Measurements from ENCODE around the gene RPH3AL.
"Not testable (repeated sequence)": the region's sequence is repeated elsewhere in the genome, so short reads cannot be mapped to it uniquely, and the experiment has no call there.

Gene RPH3AL

DNA sequence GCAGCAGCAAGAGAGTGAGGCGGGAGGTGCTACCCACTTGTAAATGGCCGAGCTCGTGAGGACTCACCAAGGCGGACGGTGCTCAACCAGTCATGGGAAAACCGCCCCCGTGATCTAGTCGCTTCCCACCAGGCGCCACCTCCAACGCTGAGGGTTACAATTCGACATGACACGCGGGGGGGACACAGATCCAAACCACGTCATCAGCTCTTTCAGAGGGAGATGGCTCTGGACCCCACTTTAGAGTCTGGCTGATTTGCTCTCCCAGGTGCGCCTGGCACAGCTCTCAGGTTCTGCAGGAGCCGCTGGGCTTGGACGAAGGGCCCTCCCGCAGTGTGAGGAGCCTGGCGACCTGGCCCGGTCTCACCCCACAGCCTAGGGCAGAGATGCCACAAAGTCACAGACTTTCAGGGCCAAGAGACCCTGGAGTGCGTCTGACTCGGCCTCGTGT is 150.1 kb downstream of the RPH3AL start:
- DNase-seq (ENCODE audit: low spot score) = no peak

DNA sequence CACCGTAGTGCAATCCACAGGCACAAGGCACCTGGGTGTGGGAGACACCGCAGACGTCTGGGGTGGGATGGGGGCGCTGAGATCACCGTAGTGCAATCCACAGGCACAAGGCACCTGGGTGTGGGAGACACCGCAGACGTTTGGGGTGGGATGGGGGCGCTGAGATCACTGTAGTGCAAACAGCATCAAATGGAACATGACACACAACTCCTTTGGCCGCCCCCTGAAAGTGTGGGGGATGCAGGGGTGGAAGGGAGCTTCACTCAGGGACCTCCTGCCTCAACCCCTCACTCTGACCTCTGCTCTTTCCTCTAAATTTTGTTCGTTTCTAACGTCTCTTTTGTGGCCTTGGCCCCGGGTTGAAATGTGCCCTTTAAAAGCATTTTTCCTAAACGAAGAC is 150.9 kb downstream of the RPH3AL start:
- DNase-seq (ENCODE audit: low spot score) = not testable (repeated sequence)

DNA sequence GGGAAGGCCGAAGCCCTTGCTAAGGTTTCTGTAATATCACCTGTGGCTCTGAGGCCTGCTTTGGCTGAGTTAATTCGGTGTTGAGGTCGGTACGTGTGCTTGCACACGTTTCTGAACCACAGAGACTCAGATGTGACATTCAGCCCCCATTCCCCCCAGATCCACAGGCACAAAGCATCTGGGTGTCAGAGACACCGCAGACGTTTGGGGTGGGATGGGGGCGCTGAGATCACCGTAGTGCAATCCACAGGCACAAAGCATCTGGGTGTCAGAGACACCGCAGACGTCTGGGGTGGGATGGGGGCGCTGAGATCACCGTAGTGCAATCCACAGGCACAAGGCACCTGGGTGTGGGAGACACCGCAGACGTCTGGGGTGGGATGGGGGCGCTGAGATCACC is 151.3 kb downstream of the RPH3AL start:
- not testable (repeated sequence) for DNase-seq (ENCODE audit: low spot score)

DNA sequence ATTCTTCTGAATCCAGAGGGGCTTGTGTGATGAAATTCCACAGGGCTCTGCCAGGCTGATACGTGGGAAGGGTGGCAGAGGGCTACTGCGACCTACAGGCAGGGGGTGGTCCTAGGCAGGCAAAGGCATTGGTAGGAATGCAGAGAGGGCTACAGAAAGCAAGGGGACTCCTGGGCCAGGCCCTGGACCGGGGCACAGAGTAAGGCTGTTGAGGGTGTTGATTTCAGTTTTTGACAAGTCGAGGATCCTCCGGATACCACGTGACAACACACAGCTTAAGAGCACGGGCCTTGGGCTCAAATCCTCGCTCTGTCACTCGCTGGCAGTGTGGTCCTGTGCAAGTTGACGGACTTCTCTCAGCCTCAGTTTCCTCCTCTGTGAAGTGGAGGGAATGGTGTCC is 152.0 kb downstream of the RPH3AL start:
- no peak for DNase-seq (ENCODE audit: low spot score)

DNA sequence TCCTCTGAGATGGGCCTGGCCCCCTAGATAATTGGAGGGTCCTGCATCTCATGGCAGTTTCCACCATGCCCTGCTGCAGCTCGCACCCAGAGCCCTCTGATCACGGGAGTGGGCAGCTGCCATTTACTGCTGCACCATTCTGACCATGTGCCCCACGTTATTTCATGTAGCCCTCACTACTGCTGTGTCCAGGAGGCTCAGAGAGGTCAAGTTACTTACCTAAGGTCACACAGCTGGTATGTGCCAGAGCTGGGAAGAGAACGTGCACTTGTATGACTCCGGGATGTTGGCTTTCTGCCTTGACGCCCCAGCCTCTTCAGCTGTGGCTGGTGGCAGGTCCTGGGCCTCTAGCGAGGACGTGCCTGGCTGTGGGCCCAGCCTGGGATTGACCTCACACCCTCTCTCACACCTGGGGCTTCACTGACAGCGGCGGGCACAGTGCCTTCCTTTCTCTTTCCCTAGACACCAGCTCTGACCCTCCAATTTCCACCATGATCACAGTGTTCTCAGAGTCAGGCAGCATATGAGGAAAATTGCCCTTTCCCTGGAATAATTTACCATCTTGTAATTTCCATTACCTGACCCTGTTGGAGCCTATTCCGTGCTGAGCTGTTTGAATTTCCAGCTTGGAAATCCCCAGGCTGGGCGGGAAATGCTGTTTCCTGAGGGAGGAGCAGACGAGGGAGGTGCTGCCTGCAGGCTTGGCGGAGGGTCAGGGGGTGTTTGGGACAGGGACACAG is 152.6 kb downstream of the RPH3AL start:
- no peak for DNase-seq (ENCODE audit: low spot score)

DNA sequence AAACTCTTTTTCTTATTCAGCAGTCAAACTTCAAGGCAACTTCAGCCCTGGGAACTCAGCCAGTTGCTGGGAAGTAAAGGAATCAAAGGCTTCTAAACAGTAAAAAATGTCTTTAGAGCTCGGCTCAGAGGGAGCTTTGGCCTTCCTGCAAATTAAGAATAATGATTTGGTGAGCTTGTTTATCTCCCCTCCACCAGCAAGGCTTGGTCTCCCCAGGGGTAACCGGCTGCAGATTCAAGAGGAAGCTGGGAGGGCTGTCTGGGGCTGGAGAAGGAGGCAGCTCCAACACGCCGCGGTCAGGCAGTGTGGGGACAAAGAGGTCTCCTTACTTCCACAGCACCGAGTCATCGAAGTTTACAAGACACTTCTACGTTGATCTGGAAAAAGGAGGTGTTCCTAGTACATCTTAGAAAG is 153.4 kb downstream of the RPH3AL start:
- DNase-seq (ENCODE audit: low spot score) = no peak

DNA sequence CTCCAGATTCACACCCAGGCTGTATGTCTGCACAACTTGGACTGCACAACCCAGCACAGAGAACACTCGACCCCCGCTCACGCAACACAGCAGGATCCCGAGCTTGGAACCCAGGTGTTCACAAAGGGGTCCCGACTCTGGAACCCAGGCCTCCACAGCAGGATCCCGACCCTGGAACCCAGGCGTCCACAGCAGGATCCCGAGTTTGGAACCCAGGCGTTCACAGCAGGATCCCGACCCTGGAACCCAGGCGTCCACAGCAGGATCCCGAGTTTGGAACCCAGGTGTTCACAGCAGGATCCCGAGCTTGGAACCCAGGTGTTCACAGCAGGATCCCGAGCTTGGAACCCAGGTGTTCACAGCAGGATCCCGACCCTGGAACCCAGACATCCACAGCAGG is 154.4 kb downstream of the RPH3AL start:
- not testable (repeated sequence) for DNase-seq (ENCODE audit: low spot score)

DNA sequence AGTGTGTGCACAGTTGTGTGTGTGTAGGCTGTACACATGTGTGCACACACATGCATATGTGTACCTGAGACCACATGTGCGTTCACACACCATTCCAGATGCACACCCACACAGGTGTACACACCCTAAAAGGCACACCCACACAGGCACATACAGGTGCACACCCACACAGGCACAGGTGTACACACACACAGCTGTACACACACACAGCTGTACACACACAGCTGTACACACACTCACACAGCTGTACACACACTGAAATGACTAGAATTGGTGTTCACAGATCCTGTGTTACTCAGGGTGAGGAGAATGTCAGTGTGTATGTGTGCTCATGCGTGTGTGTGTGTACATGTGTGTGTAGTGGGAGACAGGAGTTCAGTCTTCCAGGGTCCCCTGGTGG is 155.3 kb downstream of the RPH3AL start:
- DNase-seq (ENCODE audit: low spot score) = no peak

DNA sequence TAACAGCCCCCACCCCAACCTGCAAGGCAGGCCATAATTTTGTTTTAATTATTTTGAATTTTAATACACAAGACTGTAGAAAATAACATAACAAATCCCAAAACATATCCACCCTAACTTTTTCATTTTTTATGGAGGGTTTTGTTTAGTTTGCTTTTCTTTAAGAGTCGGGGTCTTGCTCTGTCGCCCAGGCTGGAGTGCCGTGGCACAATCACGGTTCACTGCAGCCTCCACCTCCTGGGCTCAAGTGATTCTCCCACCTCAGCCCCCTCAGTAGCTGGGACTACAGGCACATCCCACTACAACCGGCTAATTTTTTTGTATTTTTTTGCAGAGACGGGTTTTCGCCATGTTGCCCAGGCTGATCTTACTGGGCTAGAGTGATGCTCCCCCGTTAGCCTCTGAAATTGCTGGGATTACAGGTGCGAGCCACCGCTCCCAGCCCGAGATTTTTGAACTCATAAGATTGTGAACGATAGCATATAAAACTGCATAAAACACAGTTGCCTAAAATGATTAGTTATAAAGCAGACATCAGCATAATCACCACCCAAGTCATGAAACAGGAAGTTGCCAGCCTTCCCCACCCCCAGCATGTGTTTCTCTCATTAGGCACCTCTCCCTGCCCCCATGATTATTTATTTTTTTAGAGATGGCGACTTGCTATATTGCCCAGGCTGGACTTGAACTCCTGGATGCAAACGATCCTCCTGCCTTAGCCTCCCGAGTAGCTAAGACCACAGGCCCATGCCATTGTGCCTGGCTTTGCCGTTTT is 157.6 kb downstream of the RPH3AL start:
- DNase-seq (ENCODE audit: low spot score) = no peak

DNA sequence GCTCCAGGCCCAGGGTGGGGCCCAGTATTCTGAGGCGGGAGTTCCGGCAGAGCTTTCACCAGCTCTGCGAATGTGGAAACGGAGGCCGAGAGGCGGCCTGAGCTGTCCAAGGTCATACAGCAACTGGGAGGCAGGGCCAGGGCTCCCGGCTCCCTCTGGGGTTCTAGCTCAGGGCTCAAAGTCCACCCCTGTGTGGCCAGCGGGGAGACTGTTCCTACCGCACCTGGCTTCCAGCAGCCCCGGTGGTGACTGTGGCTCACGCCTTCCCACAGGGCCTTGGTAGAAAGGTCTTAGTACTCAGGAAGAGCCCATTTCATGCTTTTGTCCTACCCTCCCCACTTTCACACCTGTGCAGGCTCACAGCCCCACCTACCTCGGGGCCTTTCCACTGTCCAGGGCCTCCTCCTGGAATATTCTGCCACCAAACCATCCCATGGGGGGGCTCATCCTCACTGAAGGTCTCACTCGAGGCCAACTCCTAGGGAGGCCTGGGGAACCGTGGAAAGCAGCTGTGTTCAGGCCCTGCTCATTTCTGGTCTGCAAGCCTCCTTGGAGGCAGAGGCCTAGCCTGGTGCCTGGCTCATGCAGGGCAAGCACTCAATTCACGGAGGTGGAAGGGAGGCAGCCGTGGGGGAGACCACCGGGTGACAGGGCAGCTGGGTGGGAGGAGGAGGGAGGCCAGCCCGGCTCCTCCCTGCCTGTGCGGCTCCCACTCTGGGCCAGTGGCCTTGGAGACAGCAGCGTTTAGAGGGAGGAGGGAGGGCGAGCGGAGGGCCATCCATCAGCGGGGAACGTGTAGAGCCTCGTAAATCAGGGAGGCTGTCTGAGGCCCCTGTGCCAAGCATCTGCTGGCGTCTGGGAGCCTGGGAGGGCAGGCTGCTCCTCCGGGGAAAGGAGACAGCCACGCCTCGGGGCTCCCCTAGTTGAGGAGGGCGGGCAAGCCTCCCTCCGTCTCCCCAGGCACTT is 158.5 kb downstream of the RPH3AL start:
- peak; percentile 80 for DNase-seq (ENCODE audit: low spot score)

DNA sequence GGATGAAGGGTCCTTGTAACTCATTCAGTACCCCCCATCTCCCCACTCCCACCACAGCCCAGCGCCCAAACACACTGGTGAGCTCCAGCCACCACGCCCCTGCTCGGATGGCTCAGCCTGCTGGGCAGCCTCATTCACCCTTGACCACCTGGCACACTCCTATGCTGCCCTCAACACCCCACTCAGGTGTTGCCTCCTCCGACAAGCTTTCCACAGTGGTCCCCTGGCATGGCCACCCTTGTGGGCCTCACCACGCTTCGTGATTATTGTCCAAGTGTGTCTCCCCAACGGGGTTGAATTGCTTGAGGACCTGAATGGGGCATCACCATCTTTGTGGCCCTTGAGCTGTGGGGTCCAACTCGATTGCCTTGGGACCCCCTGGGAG is 159.2 kb downstream of the RPH3AL start:
- DNase-seq (ENCODE audit: low spot score) = no peak

DNA sequence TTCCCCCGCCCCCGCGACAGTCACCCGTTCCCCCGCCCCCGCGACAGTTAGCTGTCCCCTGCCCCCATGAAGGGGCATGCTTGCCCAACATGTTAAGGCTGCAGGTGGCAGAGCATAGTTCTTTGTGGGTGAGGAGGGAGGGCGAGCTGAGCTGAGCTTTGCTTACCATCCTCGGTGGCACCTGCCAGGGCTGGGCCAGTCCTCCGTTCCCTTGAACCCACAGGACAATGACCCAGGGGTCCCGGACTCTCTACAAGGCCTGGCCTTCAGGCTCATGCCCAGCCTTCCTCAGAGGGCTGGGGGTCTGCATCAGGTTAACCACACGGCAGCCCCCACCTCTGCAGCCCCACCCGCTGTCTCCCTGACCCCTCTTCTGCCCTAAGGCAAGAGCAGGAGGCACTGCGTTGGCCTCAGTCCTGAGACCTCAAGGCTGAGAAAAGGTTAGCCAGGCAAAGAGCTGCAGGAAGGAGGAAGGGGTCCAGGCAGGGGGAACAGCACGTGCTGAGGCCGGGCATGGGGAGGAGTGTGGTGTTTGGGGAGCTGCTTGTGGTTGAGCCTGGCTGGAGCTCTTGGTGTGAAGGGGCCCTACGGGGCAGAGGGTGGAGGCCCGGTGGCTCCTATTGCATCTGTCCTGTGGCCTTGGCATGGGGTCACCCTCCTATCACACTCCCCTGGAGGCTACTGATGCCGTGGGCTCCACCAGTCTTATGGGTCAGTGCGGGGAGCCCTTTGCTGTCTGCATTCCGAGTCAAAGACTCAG is 159.8 kb downstream of the RPH3AL start:
- no peak for DNase-seq (ENCODE audit: low spot score)

DNA sequence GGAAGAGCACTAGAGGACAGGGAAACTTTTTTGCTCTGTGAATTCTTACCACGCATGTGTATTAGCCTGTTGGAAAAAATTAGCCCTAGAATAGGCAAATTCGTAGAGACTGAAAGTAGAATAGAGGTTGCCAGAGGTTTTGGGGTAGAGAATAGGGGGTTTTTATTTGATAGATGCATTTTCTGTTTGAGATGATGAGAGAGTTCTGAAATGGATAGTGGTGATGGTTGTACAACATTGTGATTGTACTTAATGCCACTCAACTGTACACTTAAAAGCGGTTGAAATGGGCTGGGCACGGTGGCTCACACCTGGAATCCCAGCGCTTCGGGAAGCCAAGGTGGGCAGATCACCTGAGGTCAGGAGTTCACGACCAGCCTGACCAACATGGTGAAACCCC is 163.2 kb downstream of the RPH3AL start:
- no peak for DNase-seq (ENCODE audit: low spot score)

DNA sequence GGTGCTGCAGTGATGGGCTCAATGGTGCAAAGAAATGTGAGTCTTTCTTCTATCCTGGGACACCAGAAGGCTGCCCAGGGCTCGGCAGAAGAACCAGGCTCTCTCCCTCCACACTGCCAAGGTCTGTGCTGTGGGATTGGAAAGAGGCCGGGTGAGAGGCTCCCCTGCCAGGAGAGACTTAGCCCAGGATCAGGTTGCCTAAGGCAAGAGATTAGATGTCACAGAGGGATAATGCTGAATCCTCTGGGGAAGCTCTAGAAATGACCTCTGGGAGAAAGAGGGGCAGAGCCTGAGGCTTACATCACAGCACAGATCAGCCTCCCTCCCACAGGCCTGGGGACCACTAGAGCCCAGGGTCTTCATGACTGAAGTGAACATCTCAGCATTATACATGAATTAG is 165.5 kb downstream of the RPH3AL start:
- no peak for DNase-seq (ENCODE audit: low spot score)

DNA sequence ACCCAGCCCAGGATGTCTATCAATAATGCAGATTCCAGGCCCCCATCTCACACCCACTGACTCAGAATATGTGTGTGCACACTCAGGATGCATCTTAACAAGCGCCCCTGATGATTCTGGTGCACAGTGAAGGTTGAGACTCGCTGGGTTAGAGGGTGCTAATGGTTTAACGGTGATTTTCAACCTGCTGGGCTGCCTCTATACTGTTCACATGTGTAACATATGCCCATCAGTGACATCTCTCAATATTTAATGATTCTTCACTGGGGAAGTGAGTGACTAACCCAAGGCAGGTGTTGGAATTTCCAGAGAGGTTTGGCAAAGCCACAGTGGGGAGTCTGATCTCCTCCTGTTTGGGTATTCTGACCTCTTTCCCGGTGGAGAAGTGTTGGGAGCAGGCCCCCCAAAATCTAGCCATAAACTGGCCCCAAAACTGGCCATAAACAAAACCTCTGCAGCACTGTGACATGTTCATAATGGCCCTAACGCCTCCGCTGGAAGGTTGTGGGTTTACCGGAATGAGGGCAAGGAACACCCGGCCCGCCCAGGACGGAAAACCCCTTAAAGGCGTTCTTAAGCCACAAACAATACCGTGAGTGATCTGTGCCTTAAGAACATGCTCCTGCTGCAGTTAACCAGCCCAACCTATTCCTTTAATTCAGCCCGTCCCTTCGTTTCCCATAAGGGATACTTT is 167.0 kb downstream of the RPH3AL start:
- no peak for DNase-seq (ENCODE audit: low spot score)

DNA sequence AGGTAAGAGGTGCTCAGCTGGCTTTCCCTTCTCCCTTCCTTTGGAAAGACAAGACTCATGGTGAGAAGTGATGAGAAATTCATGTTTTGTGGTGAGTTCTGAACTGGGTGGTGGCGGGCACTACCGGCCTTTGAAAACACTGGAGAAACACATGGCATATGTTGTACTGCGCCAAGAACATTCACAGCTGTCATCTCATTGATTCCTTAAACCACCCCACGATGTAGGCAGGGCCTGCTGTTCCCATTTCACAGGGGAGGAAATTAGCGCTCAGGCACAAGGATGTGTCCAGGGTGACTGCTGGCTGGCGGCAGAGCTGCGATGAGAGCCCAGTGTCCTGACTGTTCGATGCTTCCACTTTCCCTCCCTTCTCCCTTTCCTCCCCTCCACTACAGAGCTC is 169.6 kb downstream of the RPH3AL start:
- no peak for DNase-seq (ENCODE audit: low spot score)

DNA sequence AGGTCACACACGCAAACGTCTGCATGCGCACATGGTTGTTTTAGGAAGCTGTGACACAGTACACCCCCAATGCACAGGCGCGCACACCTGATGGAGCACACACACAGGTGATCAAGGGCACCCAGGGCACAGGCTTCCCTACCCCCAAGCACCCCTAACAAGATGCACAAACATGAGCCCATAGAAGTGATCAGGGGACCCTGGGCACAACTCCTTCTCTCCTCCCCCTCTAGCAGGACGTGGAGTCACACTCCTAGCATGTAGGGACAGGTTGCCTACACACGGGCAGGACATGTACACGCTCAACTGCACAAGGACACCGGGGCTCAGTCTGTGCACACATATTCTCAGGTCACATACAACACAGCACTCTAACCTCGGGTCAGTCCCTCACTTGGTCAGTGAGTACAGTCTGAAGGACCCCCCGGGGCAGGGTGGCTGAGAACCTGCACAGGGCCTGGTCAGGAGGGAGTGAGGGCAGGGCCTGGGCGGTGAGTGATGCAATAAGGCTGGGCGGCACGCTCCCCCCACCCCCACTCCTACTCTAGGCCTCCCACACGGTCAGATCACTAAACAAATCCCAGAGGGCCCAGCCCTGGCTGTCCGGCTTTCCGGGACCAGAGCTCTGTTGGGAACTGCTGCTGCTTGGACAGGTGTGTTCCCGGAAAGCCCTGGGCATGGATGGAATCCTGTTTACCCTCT is 170.4 kb downstream of the RPH3AL start:
- DNase-seq (ENCODE audit: low spot score) = peak; percentile 84

DNA sequence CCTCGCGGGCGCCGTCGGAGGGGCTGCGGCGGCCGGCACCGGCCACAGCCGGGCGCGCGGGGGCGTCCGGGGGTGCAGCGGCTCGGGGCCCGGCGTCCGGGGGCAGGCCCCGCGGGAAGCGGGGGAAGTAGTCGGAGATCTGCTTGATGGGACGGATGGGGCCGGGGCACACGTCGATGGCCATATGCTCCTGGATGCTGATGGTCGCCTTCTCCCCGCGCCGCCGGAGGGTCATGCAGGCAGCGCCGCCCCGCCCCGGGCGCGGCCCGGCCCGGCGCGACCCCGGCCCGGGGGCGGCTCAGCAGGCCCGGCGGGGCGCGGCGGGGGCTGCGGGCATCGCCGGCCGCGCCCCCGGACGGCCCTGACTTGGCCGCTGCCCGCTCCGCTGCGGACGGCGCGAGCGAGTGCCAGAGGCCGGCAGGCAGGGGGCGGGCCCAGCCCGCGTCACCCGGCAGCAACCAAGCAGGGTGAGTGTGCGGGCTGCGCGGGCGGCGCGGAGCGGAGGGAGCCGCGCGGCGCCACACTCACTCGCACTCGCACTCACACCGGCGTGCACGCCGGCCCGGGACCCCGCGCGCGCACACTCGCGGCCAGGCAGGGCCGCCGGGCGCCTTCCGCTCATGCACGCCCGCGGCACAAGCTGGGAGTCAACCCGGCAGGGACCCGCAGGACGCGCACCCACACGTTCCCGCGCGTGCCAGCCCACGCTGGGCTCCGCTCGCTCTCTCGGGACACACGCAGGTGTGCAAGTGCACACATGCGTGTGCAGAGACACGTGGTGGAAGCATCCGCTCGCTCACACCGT is 171.2 kb downstream of the RPH3AL start, which contains the start of gene DOC2B:
Gene DOC2B, minus strand, starts transcription at position 406 of the 805 bp plus-strand sequence. Its CDS starts 171 bp downstream, at position 235.
- peak; percentile 91 for DNase-seq (ENCODE audit: low spot score)
